Right lobe of liver (tissue), 6 donors: ENCODE data around the gene IKBKG. TPM values are rescaled to one million over a fixed set of nuclear protein-coding genes. Genes with fewer than 3 reads are reported as not detected.

Source experiments
- ATAC-seq, 4 donors: fragments of 200-7000 bp; cut with Tn5 transposase; one replicate each; pipeline ENCODE4 v1.9.1; 2020; ENCODE audit warnings: mild to moderate bottlenecking in 4 of 4, moderate library complexity in 4 of 4
- DNase-seq, 3 donors: peaks; one replicate each; pipeline ENCODE4 v3.0.0-alpha.2; 2020
- H3K27ac ChIP-seq, 3 donors: fragments of 200-600 bp; one replicate each; pipeline ENCODE4 v1.8.0; 2022
- H3K27me3 ChIP-seq, 2 donors: fragments of 200-600 bp; one replicate each; pipeline ENCODE4 v1.8.0; 2022
- H3K36me3 ChIP-seq, 4 donors: fragments of 200-600 bp; sonication (generic) in 1 of 4; one replicate each; pipeline versions ENCODE4 v1.5.1 to v1.8.0; 2017 to 2022; ENCODE audit warnings: control low read depth in 1 of 4
- H3K4me1 ChIP-seq, 4 donors: fragments of 200-600 bp; sonication (generic) in 1 of 4; one replicate each; pipeline versions ENCODE4 v1.5.1 to v1.8.0; 2017 to 2022; ENCODE audit warnings: control low read depth in 1 of 4
- H3K4me3 ChIP-seq, 3 donors: fragments of 200-600 bp; one replicate each; pipeline ENCODE4 v1.8.0; 2022
- H3K9me3 ChIP-seq, 4 donors: fragments of 200-600 bp; sonication (generic) in 1 of 4; one replicate each; pipeline versions ENCODE4 v1.5.1 to v1.8.0; 2017 to 2022; ENCODE audit warnings: control low read depth in 1 of 4
- POLR2A ChIP-seq: fragments of 450-650 bp; IDR thresholded peaks from one replicate; pipeline ENCODE4 v1.6.1; 2017; ENCODE audit warnings: antibody characterized with exemption, mild to moderate bottlenecking
- WGBS: methylation state at CpG from one replicate; pipeline ENCODE4 v1.1.6; 2018; ENCODE audit warnings: low coverage, low lambda C conversion rate; ENCODE audit not compliant: insufficient coverage; ENCODE audit errors: missing lambda C conversion rate; 5-methylcytosine and 5-hydroxymethylcytosine counted together
- intact Hi-C, 2 donors: fragments of 100-400 bp; cut with DNase I; formaldehyde crosslinking; loops; one replicate each; pipeline versions ENCODE4 v1.11.2 to v1.14.1; 2022
- total RNA-seq, 6 experiments: library from RNA; depleted of rRNA in 2 of 6; stranded (reverse); fragments of >200 nt in 2 of 6; fragmentation: NEBNext Ultra II Directional in 3 of 6; extraction: Animal tissue kit (Norgen Biotek cat#: 25700) in 3 of 6; gene quantifications; one replicate each; pipeline versions ENCODE4 v1.1.0 to v1.2.4, GENCODE V29; 2016 to 2023
- TF ChIP-seq, protein P1 (sequence below), 4 donors: fragments of 200-600 bp in 3 of 4; fragments of 450-650 bp in 1 of 4; IDR thresholded peaks; one replicate each; pipeline versions ENCODE4 v1.5.1 to v1.8.0; 2016 to 2022; ENCODE audit warnings: antibody characterized with exemption in 4 of 4, mild to moderate bottlenecking in 2 of 4
- donor health status: DM: no; HTN: yes; CAD: no.
- donor health status: DM: no; HTN: no; CAD: no.
- donor health status: DM: no; HTN: no; CAD: no.
- donor health status: DM: no; HTN: yes; CAD: no.
- donor health status: DM: no; HTN: yes; CAD: no.

Gene IKBKG
- total RNA-seq, 6 experiments from 2014 or later = 32.8 to 83.3 (median 46.5) TPM

GRCh38 chrX:154505734-154506133, 41.7 kb upstream of the IKBKG start:
- Histone ChIP-seq H3K27me3 (no peaks in the 10 kb centered on the region), H3K4me3 (no peak overlapping the region), H3K27ac (no peak overlapping the region), H3K9me3 (no peaks in the 10 kb centered on the region), H3K4me1 (no peaks in the 10 kb centered on the region), H3K36me3 (peaks cover 0 to 7% (median 0%) of the 10 kb centered on the region in 4 donors)
- ATAC-seq (peak in 2 of 4 donors; percentile 33 to 42), DNase-seq (no peak)
- 79% methylated on average over 2 of the region's 12 CpGs for WGBS
- intact Hi-C loops = no loop called here
- TF ChIP-seq, protein P1, sequence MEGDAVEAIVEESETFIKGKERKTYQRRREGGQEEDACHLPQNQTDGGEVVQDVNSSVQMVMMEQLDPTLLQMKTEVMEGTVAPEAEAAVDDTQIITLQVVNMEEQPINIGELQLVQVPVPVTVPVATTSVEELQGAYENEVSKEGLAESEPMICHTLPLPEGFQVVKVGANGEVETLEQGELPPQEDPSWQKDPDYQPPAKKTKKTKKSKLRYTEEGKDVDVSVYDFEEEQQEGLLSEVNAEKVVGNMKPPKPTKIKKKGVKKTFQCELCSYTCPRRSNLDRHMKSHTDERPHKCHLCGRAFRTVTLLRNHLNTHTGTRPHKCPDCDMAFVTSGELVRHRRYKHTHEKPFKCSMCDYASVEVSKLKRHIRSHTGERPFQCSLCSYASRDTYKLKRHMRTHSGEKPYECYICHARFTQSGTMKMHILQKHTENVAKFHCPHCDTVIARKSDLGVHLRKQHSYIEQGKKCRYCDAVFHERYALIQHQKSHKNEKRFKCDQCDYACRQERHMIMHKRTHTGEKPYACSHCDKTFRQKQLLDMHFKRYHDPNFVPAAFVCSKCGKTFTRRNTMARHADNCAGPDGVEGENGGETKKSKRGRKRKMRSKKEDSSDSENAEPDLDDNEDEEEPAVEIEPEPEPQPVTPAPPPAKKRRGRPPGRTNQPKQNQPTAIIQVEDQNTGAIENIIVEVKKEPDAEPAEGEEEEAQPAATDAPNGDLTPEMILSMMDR (IDR thresholded peaks at IDR 0.05) = no peak
- no peak for TF ChIP-seq POLR2A

- intact Hi-C loops = no loop called here
- H3K4me1 ChIP-seq = no peaks in the 10 kb centered on the region
- 73% methylated on average over 2 of the region's 37 CpGs for WGBS
- H3K27me3 ChIP-seq = no peaks in the 10 kb centered on the region
- H3K4me3 ChIP-seq = no peak overlapping the region
- peaks cover 0 to 7% (median 0%) of the 10 kb centered on the region in 4 donors for H3K36me3 ChIP-seq
- H3K27ac ChIP-seq = no peak overlapping the region
- DNase-seq = no peak
- TF ChIP-seq POLR2A = no peak
- TF ChIP-seq, protein P1 (IDR thresholded peaks at IDR 0.05) = no peak
- ATAC-seq = peak in 1 of 4 donors; percentile 12
- H3K9me3 ChIP-seq = no peaks in the 10 kb centered on the region
Observed at GRCh38 chrX:154506483-154507332, 40.7 kb upstream of the IKBKG start.

DNA sequence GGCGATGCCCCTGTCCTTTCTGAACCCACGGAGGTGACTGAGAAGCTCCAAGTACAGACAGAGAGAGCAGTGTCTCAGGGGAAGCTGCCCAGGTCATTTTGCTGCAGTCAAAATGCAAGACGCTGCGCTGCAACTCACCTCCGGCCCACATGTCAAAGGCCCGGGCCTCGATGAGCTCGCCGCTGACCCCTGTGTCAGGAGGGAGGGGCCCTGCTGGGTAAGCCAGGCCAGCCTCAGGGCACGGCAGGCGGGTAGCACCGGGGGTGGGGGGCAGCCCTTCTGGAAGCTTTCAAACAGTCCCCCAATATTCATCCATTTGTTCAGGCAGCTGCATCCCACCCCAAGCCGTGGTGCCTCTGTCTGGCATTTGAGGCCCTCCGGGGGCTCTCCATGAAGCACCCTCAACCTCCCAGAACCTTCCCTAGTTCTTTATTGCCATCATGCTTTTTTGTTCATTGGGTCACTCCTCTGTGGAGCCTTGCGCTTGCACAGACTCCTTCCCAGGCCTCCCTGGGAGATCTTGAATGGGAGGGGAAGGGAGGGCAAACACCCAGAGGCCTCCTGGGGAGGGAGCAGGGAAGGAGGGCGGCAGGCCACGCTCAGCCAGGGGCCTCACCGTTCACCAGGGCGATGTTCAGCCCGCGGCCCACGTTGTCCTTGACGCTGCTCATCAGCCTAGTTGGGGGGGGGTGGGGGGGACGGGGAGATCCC, 39.6 kb upstream of the IKBKG start:
- no peak for DNase-seq
- no peaks in the 10 kb centered on the region for H3K9me3 ChIP-seq
- peaks cover 0 to 7% (median 0%) of the 10 kb centered on the region in 4 donors for H3K36me3 ChIP-seq
- no peak overlapping the region for H3K4me3 ChIP-seq
- WGBS = 80% methylated on average over 7 of the region's 24 CpGs
- no peak for TF ChIP-seq POLR2A
- TF ChIP-seq, protein P1 (IDR thresholded peaks at IDR 0.05) = no peak
- no peaks in the 10 kb centered on the region for H3K4me1 ChIP-seq
- intact Hi-C loops = no loop called here
- no peaks in the 10 kb centered on the region for H3K27me3 ChIP-seq
- no peak for ATAC-seq
- H3K27ac ChIP-seq = no peak overlapping the region

GRCh38 chrX:154508384-154508745, 39.1 kb upstream of the IKBKG start:
- H3K27ac ChIP-seq = no peak overlapping the region
- intact Hi-C loops = no loop called here
- DNase-seq (no peak), ATAC-seq (no peak)
- no peaks in the 10 kb centered on the region for H3K27me3 ChIP-seq
- no peak overlapping the region for H3K4me3 ChIP-seq
- TF ChIP-seq, protein P1 (IDR thresholded peaks at IDR 0.05) = no peak
- no peak for TF ChIP-seq POLR2A
- no peaks in the 10 kb centered on the region for H3K4me1 ChIP-seq
- no CpG with 5 or more reads among the region's 13 CpGs for WGBS
- H3K9me3 ChIP-seq = no peaks in the 10 kb centered on the region
- peaks cover 0 to 7% (median 0%) of the 10 kb centered on the region in 4 donors for H3K36me3 ChIP-seq
